Activated CD8-positive, alpha-beta memory T cell treated with anti-CD3 and anti-CD28 coated beads for 24 hours (primary cell): ENCODE data around the gene ZFYVE9.

Source experiments
- DNase-seq: peaks from one replicate; pipeline ENCODE4 v3.0.0-alpha.2; 2020

The ZFYVE9 gene

DNA sequence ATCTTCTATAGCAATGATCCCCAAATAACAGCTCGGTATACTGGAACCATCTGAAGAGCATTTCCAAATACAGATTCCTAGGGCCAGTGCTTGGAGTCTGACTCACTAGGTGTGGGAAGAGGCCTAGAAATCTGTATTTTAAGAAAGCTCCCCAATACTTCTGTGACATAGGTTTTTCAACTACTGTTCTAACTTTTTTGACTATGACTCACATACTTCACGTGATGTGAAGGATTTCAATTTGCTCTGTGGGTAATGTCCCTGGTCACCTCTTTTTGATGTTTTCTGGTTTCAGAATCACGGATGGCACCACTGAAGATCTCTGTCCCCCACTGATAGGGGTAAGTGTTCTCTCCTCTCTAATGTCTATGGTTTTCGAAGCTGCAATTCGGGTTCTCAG is 251.3 kb downstream of the ZFYVE9 start:
- no peak for DNase-seq
